GM21529 (cell line): ENCODE measurements around the gene NEU4.
"Not testable (repeated sequence)": the region's sequence is repeated elsewhere in the genome, so short reads cannot be mapped to it uniquely, and the experiment has no call there.

Experiments
- ATAC-seq: cut with Tn5 transposase; IDR thresholded peaks from one replicate; pipeline ENCODE4 v1.9.1; 2021; ENCODE audit not compliant: unreplicated experiment

NEU4 gene

GRCh38 chr2:241808721-241809382 is at the start of gene NEU4:
Gene NEU4, plus strand, starts transcription at chr2:241809193. Its CDS starts 5,292 bp downstream, at chr2:241814485.
- ATAC-seq = no peak

DNA sequence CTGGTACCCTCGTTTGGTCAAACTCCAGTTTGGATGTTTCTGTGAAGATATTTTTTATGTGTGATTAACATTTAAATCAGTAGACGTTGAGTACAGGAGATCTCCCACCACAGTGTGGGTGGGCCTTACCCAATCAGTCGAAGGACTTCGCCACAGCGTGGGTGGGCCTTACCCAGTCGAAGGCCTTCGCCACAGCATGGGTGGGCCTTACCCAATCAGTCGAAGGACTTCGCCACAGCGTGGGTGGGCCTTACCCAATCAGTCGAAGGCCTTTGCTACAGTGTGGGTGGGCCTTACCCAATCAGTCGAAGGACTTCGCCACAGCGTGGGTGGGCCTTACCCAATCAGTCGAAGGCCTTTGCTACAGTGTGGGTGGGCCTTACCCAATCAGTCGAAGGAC is 49.1 kb upstream of the NEU4 start:
- not testable (repeated sequence) for ATAC-seq

DNA sequence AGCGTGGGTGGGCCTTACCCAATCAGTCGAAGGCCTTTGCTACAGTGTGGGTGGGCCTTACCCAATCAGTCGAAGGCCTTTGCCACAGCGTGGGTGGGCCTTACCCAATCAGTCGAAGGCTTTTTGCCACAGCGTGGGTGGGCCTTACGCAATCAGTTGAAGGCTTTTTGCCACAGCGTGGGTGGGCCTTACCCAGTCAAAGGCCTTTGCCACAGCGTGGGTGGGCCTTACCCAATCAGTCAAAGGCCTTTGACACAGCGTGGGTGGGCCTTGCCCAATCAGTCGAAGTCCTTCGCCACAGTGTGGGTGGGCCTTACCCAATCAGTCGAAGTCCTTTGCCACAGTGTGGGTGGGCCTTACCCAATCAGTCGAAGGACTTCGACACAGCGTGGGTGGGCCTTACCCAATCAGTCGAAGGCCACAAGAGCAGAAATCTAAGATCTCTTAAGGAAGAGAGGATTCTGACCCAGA is 48.7 kb upstream of the NEU4 start:
- ATAC-seq = no peak

DNA sequence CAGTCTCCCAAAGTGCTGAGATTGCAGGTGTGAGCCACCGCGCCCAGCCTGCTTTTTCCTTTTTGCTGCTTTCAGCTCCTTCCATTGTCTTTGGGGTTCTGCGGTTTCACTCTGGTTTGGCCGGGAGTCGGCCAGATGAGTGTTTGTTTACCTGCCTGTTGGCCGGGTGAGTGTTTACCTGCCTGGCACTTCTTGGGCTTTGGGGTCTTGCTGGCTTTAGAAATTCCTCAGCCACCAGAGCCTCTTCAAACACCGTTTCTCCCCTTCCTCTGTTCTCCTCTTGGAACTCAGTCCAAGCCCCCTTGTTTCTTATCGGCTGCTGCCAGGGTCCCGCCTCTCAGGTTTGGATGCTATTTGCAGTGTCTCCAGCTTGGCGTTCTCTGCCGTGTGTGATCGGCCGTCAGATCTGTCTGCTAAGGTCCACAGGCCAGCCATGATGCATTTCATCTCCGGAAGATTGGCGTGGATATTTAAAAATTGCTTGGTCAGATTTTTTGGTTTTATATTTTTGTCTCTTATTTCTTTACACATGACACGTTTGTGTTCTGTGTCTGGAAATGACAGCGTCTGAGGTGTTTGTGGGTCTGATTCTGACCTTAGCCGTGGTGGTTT is 46.6 kb upstream of the NEU4 start:
- ATAC-seq = no peak

DNA sequence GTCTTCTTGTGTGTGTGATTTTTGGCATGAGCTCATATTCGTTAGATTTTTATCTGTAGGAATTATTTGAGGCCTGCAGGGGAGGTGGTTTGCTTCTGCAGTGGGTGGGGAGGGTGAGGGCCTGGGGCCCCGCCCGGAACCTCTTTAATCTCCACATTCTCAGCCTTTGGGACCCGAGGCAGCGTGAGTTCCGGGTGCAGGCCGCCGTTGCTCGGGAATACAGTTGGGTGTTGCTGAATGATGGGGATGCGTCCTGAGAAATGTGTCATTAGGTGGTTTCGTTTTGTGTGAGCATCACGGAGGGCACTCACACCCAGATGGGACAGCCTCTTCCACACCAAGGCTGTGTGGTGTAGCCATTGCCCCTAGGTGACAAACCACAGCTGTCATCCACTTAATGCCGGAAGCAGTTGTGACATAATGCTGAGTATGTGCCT is 46.0 kb upstream of the NEU4 start:
- ATAC-seq = no peak

- ATAC-seq = no peak
These were observed 45.3 kb upstream of the NEU4 start for GRCh38 chr2:241763551-241764274.

DNA sequence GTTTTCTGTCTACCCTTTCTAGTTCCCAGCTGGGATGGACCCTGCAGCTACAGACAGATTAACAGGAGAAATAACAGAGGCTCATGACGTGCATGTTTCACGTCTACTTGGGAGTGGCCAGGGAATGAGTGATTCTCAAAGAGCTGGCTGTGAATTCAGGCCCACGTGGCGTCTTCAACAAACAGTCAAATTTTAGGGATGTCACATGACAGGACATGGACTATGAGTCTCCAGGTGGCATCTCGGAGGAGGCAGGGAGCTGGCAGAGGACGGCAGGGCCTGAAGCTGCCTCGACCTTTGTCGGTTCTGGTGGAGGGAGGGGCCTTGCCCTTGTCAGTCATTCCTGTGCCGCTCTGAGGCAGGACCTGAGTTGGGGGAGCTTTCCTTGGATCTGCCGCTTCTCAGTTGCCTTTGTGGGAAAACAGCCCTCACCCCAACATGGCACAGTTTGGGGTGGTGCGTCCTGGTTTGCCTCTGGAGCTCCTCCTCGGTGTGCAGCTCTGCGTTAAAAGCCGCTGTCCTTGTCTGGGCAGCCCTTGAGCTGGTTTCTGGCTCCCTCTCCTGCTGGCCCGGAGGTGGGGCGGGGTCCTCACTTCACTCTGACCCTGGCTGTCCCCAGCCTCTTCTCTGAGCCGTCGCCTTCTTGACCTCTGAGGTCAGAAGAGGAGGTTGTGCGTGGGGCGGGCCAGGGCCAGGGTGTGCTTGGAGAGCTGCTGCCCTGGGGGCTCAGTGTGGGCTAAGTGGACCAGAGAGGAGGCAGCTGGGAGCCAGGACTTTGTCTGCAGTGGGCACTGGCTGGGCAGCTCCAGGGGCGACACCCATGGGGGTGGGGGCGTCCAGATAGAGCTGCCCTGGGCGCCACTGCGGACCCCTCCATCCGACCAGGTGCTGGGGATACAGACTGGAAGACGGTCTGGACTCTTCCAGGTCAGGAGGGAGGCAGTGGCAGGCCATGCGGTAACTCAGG is 44.4 kb upstream of the NEU4 start:
- no peak for ATAC-seq

GRCh38 chr2:241767464-241768250 is 41.3 kb upstream of the NEU4 start:
- no peak for ATAC-seq

- ATAC-seq = no peak
These were observed 40.7 kb upstream of the NEU4 start for GRCh38 chr2:241768251-241768711.

GRCh38 chr2:241768850-241769249 is 40.1 kb upstream of the NEU4 start:
- no peak for ATAC-seq

DNA sequence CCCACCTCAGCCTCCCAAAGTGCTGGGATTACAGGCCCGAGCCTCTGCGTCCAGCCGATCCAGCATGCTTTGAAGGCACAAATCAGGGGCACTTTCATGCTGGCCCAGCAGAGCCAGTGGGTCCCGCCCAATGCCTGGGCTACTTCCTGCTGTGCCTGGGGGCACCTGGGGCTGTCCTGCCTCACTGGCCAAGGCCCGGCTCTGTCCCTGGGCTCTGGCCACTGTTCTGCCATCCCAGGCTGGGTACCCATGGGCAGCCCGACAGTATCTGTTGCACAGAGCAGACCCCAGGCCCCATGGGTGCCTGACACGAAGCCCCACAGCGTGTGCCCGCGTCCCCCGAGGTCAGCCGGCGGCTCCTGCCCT is 39.2 kb upstream of the NEU4 start:
- no peak for ATAC-seq

DNA sequence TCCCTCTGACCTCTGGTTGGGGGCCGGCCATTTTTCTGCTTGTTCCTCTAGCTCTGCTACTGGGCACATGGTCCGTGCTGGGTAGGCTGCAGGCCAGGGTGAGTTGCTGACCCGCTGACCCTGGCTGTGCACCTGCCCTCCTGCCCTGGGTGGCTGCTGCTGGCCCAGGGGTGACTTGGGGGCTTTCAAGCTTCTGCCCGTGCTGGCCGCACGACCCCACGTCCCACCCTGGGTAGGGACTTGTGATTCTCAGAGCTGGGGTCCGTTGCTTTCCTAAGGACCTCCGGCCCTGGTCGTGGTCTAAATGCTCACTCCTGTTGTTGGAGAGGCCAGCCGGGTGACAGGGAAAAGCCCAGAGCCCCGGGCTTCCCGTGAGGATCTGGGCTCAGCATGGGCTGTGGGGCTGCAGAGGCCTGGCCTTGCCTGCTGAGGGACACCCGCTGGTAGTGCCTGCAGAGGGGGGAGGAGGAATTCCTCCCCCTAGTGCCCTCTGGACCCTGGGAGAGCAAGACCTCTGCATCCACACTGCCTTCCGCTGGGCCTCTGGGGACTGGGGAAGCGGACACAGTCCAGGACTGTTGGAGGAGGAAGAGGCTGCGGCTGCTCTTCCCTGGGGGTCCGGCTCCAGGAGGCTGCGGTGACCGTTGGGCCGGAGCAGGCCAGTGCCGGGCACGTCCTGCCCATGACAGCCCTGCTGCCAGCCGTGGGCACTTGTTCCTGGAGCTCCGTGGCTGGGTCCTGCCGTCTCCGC is 38.6 kb upstream of the NEU4 start:
- no peak for ATAC-seq

DNA sequence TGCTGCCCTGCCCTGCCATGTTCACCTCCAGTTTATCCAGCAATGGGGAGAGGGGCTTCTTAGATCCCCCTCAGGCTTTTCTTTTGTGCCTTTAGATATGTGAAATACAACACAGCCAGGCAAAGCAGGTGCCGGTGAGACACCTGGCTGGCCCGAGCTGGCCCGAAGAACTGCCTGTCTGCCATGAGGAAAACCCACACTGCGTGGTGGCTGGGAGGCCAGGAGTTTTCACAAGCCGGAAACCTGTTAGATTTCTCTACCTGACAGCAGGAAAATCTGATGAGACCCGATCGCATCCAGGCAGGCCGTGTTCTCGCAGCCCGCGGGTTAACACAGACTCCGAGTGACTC is 38.1 kb upstream of the NEU4 start:
- no peak for ATAC-seq

- no peak for ATAC-seq
These were observed 37.5 kb upstream of the NEU4 start for GRCh38 chr2:241771286-241772062.

DNA sequence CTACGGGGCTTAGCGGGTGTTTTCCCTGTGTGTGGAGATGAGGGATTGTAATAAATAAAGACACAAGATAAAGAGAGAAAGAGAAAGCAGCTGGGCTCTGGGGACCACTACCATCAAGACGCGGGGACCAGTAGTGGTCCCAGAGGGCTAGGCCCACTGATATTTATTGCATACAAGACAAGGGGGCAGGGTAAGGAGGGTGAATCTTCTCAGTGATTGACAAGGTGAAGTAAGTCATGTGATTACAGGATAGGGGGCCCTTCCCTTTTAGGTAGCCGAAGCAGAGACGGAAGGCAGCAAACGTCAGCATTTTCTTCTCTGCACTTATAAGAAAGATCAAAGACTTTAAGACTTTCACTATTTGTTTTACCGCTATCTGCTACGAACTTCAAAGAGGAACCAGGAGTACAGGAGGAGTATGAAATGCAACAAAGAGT is 36.9 kb upstream of the NEU4 start:
- no peak for ATAC-seq

DNA sequence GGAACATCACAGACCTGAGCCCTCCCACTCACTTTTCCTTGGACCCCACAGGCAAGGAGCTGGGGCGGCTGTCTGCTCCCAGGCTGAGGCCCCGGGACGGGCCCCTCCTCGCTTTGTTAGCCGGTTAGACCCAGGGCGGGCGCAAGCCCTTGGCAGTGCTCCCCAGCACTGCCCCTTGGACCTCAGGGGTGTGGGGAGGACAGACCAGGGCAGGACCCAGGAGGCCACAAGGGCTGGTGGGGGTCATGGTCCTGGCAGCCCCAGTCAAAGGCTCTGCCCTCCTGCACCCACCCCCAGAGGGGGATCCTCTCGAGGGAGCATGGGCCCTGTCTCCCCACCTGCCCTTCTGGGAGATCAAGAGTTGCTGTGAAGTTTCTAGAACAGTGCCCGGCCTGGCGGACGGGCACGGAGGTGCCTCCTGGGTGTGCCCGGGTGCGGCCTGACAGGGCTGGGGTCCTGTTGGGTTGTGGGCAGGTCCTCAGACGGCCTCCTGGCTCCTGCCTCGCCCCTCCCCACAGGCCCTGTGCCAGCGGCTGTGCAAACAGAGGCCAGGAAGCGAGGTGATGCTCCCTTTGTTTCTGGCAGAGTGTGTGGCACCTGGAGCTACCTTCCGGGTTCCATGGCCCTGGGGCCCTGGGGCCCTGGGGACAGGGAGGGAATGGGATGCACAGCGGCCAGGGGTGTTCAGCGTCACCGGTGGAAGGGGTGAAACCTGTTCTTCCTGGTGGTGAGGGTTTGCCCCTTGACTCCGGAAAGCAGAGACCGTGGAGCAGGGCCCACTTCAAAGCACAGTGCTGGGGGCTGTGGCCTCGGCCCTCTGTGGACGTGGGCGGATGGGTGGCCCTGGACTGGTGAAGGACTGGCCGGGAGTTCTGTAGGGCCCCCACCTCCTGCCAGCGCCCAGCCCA is 35.2 kb upstream of the NEU4 start:
- no peak for ATAC-seq

DNA sequence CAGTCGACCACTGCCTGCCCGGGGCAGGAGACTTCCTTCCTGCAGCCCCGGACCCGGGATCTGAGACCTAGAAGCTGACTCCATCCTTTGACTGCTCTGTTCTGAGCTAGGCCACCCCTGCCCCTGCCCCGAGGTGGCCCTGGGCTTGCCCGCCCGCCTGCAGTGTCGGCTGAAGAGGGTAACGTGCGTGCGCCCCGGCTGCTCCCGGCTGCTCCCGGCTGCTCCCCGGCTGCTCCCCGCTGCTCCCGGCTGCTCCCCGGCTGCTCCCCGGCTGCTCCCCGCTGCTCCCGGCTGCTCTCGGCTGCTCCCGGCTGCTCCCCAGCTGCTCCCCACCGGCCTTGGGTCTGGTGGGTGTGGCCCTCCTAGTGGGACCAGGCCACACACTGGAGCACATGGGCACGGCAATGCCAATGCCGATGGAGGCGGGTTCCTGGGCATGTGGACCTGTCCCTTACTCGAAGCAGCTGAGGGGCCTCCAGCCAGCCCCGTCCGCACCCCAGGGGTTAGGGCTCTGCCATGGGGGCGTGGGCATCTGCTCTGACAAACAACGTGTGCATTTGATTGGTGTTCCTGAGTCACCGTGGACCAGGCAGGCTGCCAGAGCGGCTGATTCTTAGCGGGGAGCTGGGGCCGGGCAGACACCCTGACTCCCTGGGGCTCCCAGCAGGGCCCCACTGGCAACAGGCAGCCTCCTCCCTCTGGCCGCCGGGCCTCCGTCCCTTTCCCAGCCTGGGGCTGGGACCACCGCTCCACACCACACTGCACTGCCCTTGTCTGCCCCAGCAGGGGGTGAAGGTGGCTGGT is 34.4 kb upstream of the NEU4 start:
- no peak for ATAC-seq
